Thoracic aorta (tissue), 2 donors: ENCODE data around the gene VMP1. TPM values are rescaled to one million over a fixed set of nuclear protein-coding genes. Genes with fewer than 3 reads are reported as not detected.

ENCODE experiments used
- ATAC-seq: fragments of 150-250 bp; one replicate; pipeline ENCODE4 v1.8.0; 2017; ENCODE audit warnings: low read depth; ENCODE audit not compliant: insufficient number of reproducible peaks, low FRiP score
- DNase-seq: peaks from one replicate; pipeline ENCODE4 v3.0.0-alpha.2; 2020; ENCODE audit warnings: low spot score
- H3K27ac ChIP-seq, 2 donors: fragments of 200-600 bp; sonication (generic); 1 replicate in 1 of 2; 2 replicates in 1 of 2; pipeline ENCODE4 v1.5.1; 2016; ENCODE audit warnings: mild to moderate bottlenecking in 2 of 2, moderate library complexity in 2 of 2
- H3K27me3 ChIP-seq: fragments of 200-600 bp; sonication (generic); replicated peaks from 2 replicates; pipeline ENCODE4 v1.6.0; 2016; ENCODE audit warnings: mild to moderate bottlenecking; ENCODE audit not compliant: insufficient read depth
- H3K36me3 ChIP-seq: fragments of 200-600 bp; sonication (generic); one replicate; pipeline ENCODE4 v1.5.1; 2016
- H3K4me1 ChIP-seq, 2 donors: fragments of 200-600 bp; sonication (generic); 1 replicate in 1 of 2; 2 replicates in 1 of 2; pipeline versions ENCODE4 v1.5.1 to v1.6.0; 2016; ENCODE audit warnings: low read depth in 2 of 2, mild to moderate bottlenecking in 1 of 2; ENCODE audit not compliant: control insufficient read depth in 1 of 2
- H3K4me3 ChIP-seq: fragments of 200-600 bp; sonication (generic); 2 replicates; pipeline ENCODE4 v1.5.1; 2016; ENCODE audit warnings: mild to moderate bottlenecking
- H3K9me3 ChIP-seq: fragments of 200-600 bp; sonication (generic); 2 replicates; pipeline ENCODE4 v1.5.1; 2016
- CTCF ChIP-seq: fragments of 200-600 bp; sonication (generic); IDR thresholded peaks from one replicate; pipeline ENCODE4 v1.5.1; 2019; ENCODE audit warnings: antibody characterized with exemption
- total RNA-seq, 2 donors: library from RNA; depleted of rRNA; stranded (reverse); fragments of >200 nt; gene quantifications; one replicate each; pipeline versions ENCODE4 v1.1.0 to v1.2.3, GENCODE V29; 2016

VMP1 gene
- total RNA-seq, 2 donors from 2014 or later = 183 to 728 TPM

GRCh38 chr17:59669944-59670343 lies 37.5 kb upstream of the VMP1 start:
- Histone ChIP-seq H3K4me3 (no peak overlapping the region), H3K4me1 (peaks cover 19 to 23% of the 10 kb centered on the region in 2 donors), H3K9me3 (no peaks in the 10 kb centered on the region), H3K27me3 (no peaks in the 10 kb centered on the region), H3K27ac (peak overlapping the region; percentile 31 to 82), H3K36me3 (peaks cover 28% of the 10 kb centered on the region)
- ATAC-seq = no peak
- no peak for DNase-seq
- TF ChIP-seq CTCF = no peak

- Histone ChIP-seq H3K4me1 (peaks cover 19 to 23% of the 10 kb centered on the region in 2 donors), H3K4me3 (no peak overlapping the region), H3K27ac (peak overlapping the region; percentile 36 to 82), H3K9me3 (no peaks in the 10 kb centered on the region), H3K27me3 (no peaks in the 10 kb centered on the region), H3K36me3 (peaks cover 18% of the 10 kb centered on the region)
- ATAC-seq (no peak), DNase-seq (no peak)
- TF ChIP-seq CTCF = no peak
These were observed 36.1 kb upstream of the VMP1 start for GRCh38 chr17:59671386-59671785.

- Histone ChIP-seq H3K4me1 (peaks cover 6 to 7% of the 10 kb centered on the region in 2 donors), H3K9me3 (no peaks in the 10 kb centered on the region), H3K36me3 (peaks cover 37% of the 10 kb centered on the region), H3K27ac (no peak overlapping the region), H3K4me3 (no peak overlapping the region), H3K27me3 (no peaks in the 10 kb centered on the region)
- DNase-seq = no peak
- TF ChIP-seq CTCF = no peak
- no peak for ATAC-seq
These were observed 32.2 kb upstream of the VMP1 start for GRCh38 chr17:59675231-59675630.

GRCh38 chr17:59676716-59677115 lies 30.7 kb upstream of the VMP1 start:
- H3K4me1 ChIP-seq = peaks cover 8 to 9% of the 10 kb centered on the region in 2 donors
- H3K9me3 ChIP-seq = no peaks in the 10 kb centered on the region
- ATAC-seq (no peak), DNase-seq (no peak)
- no peak for TF ChIP-seq CTCF
- no peaks in the 10 kb centered on the region for H3K27me3 ChIP-seq
- H3K27ac ChIP-seq = no peak overlapping the region
- no peak overlapping the region for H3K4me3 ChIP-seq
- H3K36me3 ChIP-seq = peaks cover 48% of the 10 kb centered on the region

- no peak overlapping the region for H3K4me3 ChIP-seq
- no peak for ATAC-seq
- no peak for DNase-seq
- no peak for TF ChIP-seq CTCF
- H3K4me1 ChIP-seq = peaks cover 8 to 9% of the 10 kb centered on the region in 2 donors
- peak overlapping the region in 1 of 2 donors; percentile 18 for H3K27ac ChIP-seq
- no peaks in the 10 kb centered on the region for H3K27me3 ChIP-seq
- peaks cover 67% of the 10 kb centered on the region for H3K36me3 ChIP-seq
- no peaks in the 10 kb centered on the region for H3K9me3 ChIP-seq
These were observed 28.5 kb upstream of the VMP1 start for GRCh38 chr17:59678918-59679317.
